B cell (primary cell): ENCODE results near the gene PPP6R2. TPM values are rescaled to one million over a fixed set of nuclear protein-coding genes. Genes with fewer than 3 reads are reported as not detected.
A peak's percentile ranks its signal among the peaks of the same experiment; 100 is the strongest.

Experiments
- ATAC-seq: fragments of 200-7000 bp; cut with Tn5 transposase; one replicate; pipeline ENCODE4 v1.10.0; 2021; ENCODE audit warnings: low read depth, mild to moderate bottlenecking, moderate number of reproducible peaks, moderate library complexity
- CTCF ChIA-PET: fragments of 350-600 bp; sonication (Branson Sonifier 250); formaldehyde crosslinking; loops from one replicate; lab custom pipeline; 2021; ENCODE audit warnings: antibody characterized with exemption, inconsistent platforms; lab: Charles Lee
- POLR2A ChIA-PET: fragments of 350-600 bp; sonication (Branson Sonifier 250); formaldehyde crosslinking; loops from one replicate; lab custom pipeline; 2021; ENCODE audit warnings: antibody characterized with exemption; lab: Charles Lee
- DNase-seq: peaks from one replicate; pipeline ENCODE4 v3.0.0; 2013
- H2AFZ ChIP-seq: 2 replicates; pipeline ENCODE4 v1.6.1; 2012; ENCODE audit warnings: mild to moderate bottlenecking, low read depth, low read length; ENCODE audit not compliant: insufficient read depth, poor library complexity, severe bottlenecking
- H3K27ac ChIP-seq, 2 donors: 1 replicate in 1 of 2; 2 replicates in 1 of 2; pipeline ENCODE4 v1.5.1; 2012 to 2013; ENCODE audit warnings: low read length in 2 of 2, mild to moderate bottlenecking in 2 of 2, moderate library complexity in 1 of 2
- H3K27me3 ChIP-seq, 4 experiments: fragments of 200-600 bp in 1 of 4; sonication (generic) in 1 of 4; replicated peaks in 1 of 4; 1 replicate in 2 of 4; 2 replicates in 2 of 4; pipeline versions ENCODE4 v1.6.1 to v1.7.0; 2013 to 2016; ENCODE audit warnings: low read length in 3 of 4, mild to moderate bottlenecking in 2 of 4, mixed read lengths in 1 of 4, moderate library complexity in 1 of 4; ENCODE audit not compliant: insufficient read depth in 4 of 4, control insufficient read depth in 3 of 4; ENCODE audit errors: control extremely low read depth in 1 of 4
- H3K36me3 ChIP-seq, 2 experiments: replicated peaks in 1 of 2; 1 replicate in 1 of 2; 2 replicates in 1 of 2; pipeline versions ENCODE4 v1.6.1 to v1.7.1; 2013; ENCODE audit warnings: low read length in 1 of 2; ENCODE audit not compliant: insufficient read depth in 2 of 2, control insufficient read depth in 1 of 2; ENCODE audit errors: control extremely low read depth in 1 of 2, extremely low read depth in 1 of 2
- H3K4me1 ChIP-seq, 2 donors: fragments of 200-600 bp in 1 of 2; sonication (generic) in 1 of 2; 1 replicate in 1 of 2; 2 replicates in 1 of 2; pipeline versions ENCODE4 v1.5.1 to v1.6.1; 2013 to 2017; ENCODE audit warnings: low read length in 2 of 2; ENCODE audit not compliant: control insufficient read depth in 2 of 2, insufficient read depth in 2 of 2
- H3K4me2 ChIP-seq: replicated peaks from 2 replicates; pipeline ENCODE3; 2012; ENCODE audit warnings: mild to moderate bottlenecking, low read depth, low read length; ENCODE audit not compliant: poor library complexity, severe bottlenecking
- H3K4me3 ChIP-seq, 5 experiments: fragments of 200-600 bp in 1 of 5; sonication (generic) in 1 of 5; 1 replicate in 3 of 5; 2 replicates in 2 of 5; pipeline versions ENCODE4 v1.5.1 to v1.7.0; 2011 to 2016; ENCODE audit warnings: low read length in 4 of 5, mild to moderate bottlenecking in 4 of 5, low read depth in 2 of 5, control low read depth in 1 of 5, moderate library complexity in 1 of 5; ENCODE audit not compliant: insufficient read depth in 1 of 5; ENCODE audit errors: control extremely low read depth in 1 of 5, extremely low read depth in 1 of 5
- H3K79me2 ChIP-seq: fragments of 200-600 bp; sonication (generic); one replicate; pipeline ENCODE4 v1.6.0; 2016; ENCODE audit warnings: low read length; ENCODE audit not compliant: control insufficient read depth, insufficient read depth
- H3K9ac ChIP-seq: fragments of 200-600 bp; sonication (generic); 2 replicates; pipeline ENCODE4 v1.6.1; 2017; ENCODE audit warnings: mild to moderate bottlenecking, low read length, moderate library complexity
- H3K9me3 ChIP-seq, 3 donors: one replicate each; pipeline versions ENCODE4 v1.6.1 to v1.7.1; 2013; ENCODE audit warnings: low read length in 2 of 3; ENCODE audit not compliant: control insufficient read depth in 2 of 3, insufficient read depth in 1 of 3; ENCODE audit errors: control extremely low read depth in 1 of 3
- H4K20me1 ChIP-seq: 2 replicates; pipeline ENCODE4 v1.6.0; 2012; ENCODE audit warnings: mild to moderate bottlenecking, low read length; ENCODE audit not compliant: insufficient read depth, control insufficient read depth, poor library complexity, severe bottlenecking
- H3K27ac Mint-ChIP-seq: one replicate; pipeline ENCODE4 v1.8.0; 2021; ENCODE audit warnings: mixed read lengths
- H3K27me3 Mint-ChIP-seq: one replicate; pipeline ENCODE4 v1.8.0; 2021; ENCODE audit warnings: mixed read lengths
- H3K4me1 Mint-ChIP-seq: one replicate; pipeline ENCODE4 v1.8.0; 2021; ENCODE audit warnings: mixed read lengths
- H3K4me3 Mint-ChIP-seq: one replicate; pipeline ENCODE4 v1.8.0; 2021; ENCODE audit warnings: mixed read lengths
- H3K9me3 Mint-ChIP-seq: one replicate; pipeline ENCODE4 v1.8.0; 2022; ENCODE audit warnings: mixed read lengths; ENCODE audit not compliant: insufficient read depth
- CTCF ChIP-seq: fragments of 200-600 bp; IDR thresholded peaks from one replicate; pipeline ENCODE4 v1.8.0; 2022; ENCODE audit warnings: antibody characterized with exemption, mild to moderate bottlenecking
- EZH2 ChIP-seq: IDR thresholded peaks from 2 replicates; pipeline ENCODE4 v1.6.1; 2012; ENCODE audit warnings: borderline replicate concordance, low read depth, mild to moderate bottlenecking, moderate library complexity, low read length; ENCODE audit not compliant: insufficient read depth, poor library complexity, severe bottlenecking
- WGBS: methylation state at CpG from one replicate; pipeline ENCODE4 v1.1.5; 2013; ENCODE audit warnings: missing lambda C conversion rate; ENCODE audit not compliant: insufficient coverage; 5-methylcytosine and 5-hydroxymethylcytosine counted together
- intact Hi-C: fragments of 100-400 bp; cut with micrococcal nuclease; formaldehyde crosslinking; loops from one replicate; pipeline ENCODE4 v1.10.0; 2022
- polyA plus RNA-seq: library from polyadenylated mRNA; depleted of rRNA; stranded (reverse); fragments of >200 nt; gene quantifications from 2 replicates; pipeline ENCODE4 v1.2.3, GENCODE V29; 2012
- total RNA-seq, 2 donors: library from RNA; stranded (reverse); fragments of 120-200 nt in 1 of 2; gene quantifications; 1 replicate in 1 of 2; 2 replicates in 1 of 2; pipeline versions ENCODE4 v1.2.3 to v1.2.4, GENCODE V29; 2013 to 2022

Gene PPP6R2
- total and polyA plus RNA-seq, 2 donors (not counting 1 experiment from before 2014, with no cell fraction given), result 91.4 to 98.7 TPM

DNA sequence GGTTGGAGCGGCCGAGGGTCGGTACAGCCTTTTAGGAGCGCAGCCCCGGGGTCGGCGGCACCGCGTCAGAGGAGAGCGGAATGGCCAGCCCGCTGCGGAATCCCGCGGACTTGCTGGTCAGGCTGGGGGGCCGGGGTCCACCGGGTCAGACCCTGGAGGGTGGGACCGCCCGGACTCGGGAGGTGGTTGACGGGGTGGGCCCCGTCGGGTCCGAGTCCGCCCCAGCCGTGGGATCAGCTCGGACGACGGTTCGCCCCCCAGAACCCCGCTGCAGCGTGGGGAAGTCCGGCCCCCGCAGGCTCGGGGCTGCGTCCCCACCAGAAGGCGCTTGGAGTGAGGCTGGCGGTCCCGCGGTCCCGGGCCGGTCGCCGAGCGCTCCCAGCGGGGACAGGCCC is 137.9 kb downstream of the PPP6R2 start:
- H3K4me2 ChIP-seq, result peak overlapping the region; percentile 90
- Mint-ChIP-seq H3K27ac (no peak overlapping the region), H3K4me3 (peak overlapping the region; percentile 75), H3K9me3 (no peaks in the 10 kb centered on the region), H3K4me1 (peaks cover 23% of the 10 kb centered on the region), H3K27me3 (peaks cover 4% of the 10 kb centered on the region)
- ChIA-PET POLR2A (interaction anchor here (0.8 to 1.1 kb wide), 2 partner anchors 11 to 31 kb away, joined by 3 read pairs; no protein-coding TSS in a partner anchor), CTCF (interaction anchor here (1.7 kb wide), 1 partner anchor 44 kb away, joined by 4 read pairs; the partner anchor contains the start of gene SCO2)
- intact Hi-C loops, result loop anchor here (1.0 kb wide), 1 partner anchor 11 kb away; no protein-coding TSS in a partner anchor
- TF ChIP-seq CTCF (no peak), EZH2 (no peak)
- H3K79me2 ChIP-seq, result peaks cover 4% of the 10 kb centered on the region
- H3K4me1 ChIP-seq, result peaks cover 16 to 31% of the 10 kb centered on the region in 2 donors
- 8% methylated on average over 45 of the region's 45 CpGs for WGBS
- H3K9me3 ChIP-seq, result peaks cover 0 to 3% (median 0%) of the 10 kb centered on the region in 3 donors
- peak overlapping the region in 4 of 5 experiments; percentile 21 to 62 (median 51) for H3K4me3 ChIP-seq
- ATAC-seq (no peak), DNase-seq (no peak)
- H3K27me3 ChIP-seq, result peaks cover 0 to 26% (median 7%) of the 10 kb centered on the region in 4 experiments
- peak overlapping the region; percentile 61 for H3K9ac ChIP-seq
- H3K36me3 ChIP-seq, result no peaks in the 10 kb centered on the region
- H3K27ac ChIP-seq, result no peak overlapping the region
- peak overlapping the region; percentile 72 for H2AFZ ChIP-seq
- H4K20me1 ChIP-seq, result peaks cover 5% of the 10 kb centered on the region

- peak within 1 kb of the TSS; percentile 61 for H3K9ac ChIP-seq
- intact Hi-C loops, result loop anchor here (1.0 kb wide), 1 partner anchor 11 kb away; no protein-coding TSS in a partner anchor
- peaks cover 0 to 26% (median 7%) of the 10 kb centered on the region in 4 experiments for H3K27me3 ChIP-seq
These were observed 138.4 kb downstream of the PPP6R2 start, which contains the start of gene ADM2 for GRCh38 chr22:50481440-50482106. Gene ADM2 (plus strand): TSS chr22:50481543. CDS start chr22:50481848, 305 bp downstream.

More at GRCh38 chr22:50481440-50482106, 138.4 kb downstream of the PPP6R2 start, which contains the start of gene ADM2:
- Histone ChIP-seq H3K9me3 (peaks cover 0 to 3% (median 0%) of the 10 kb centered on the region in 3 donors), H4K20me1 (peaks cover 5% of the 10 kb centered on the region), H3K4me3 (peak within 1 kb of the TSS in 4 of 5 experiments; percentile 24 to 62 (median 51)), H3K36me3 (no peaks in the 10 kb centered on the region), H3K4me1 (peaks cover 16 to 31% of the 10 kb centered on the region in 2 donors), H3K27ac (no peak within 1 kb of the TSS), H3K79me2 (peaks cover 4% of the 10 kb centered on the region), H3K4me2 (peak within 1 kb of the TSS; percentile 90), H2AFZ (peak within 1 kb of the TSS; percentile 72)
- Mint-ChIP-seq H3K4me1 (peaks cover 25% of the 10 kb centered on the region), H3K27me3 (peaks cover 4% of the 10 kb centered on the region), H3K9me3 (no peaks in the 10 kb centered on the region), H3K4me3 (peak within 1 kb of the TSS; percentile 81), H3K27ac (peak within 1 kb of the TSS; percentile 20)
- CTCF ChIA-PET, result interaction anchor here (1.7 kb wide), 1 partner anchor 44 kb away, joined by 4 read pairs; the partner anchor contains the start of gene SCO2
- WGBS, result 2% methylated on average over 67 of the region's 70 CpGs
- peak; percentile 82 for ATAC-seq
- DNase-seq, result peak; percentile 66
- POLR2A ChIA-PET, result interaction anchor here (0.8 kb wide), 1 partner anchor 12 kb away, joined by 3 read pairs; no protein-coding TSS in a partner anchor
- TF ChIP-seq CTCF, result no peak
- no peak for TF ChIP-seq EZH2
